Measurements from ENCODE around the gene TTLL5.
"Not testable (repeated sequence)": the region's sequence is repeated elsewhere in the genome, so short reads cannot be mapped to it uniquely, and the experiment has no call there.

Gene TTLL5

GRCh38 chr14:75915045-75915444 is 254.0 kb downstream of the TTLL5 start:
- no peak for DNase-seq (ENCODE audit: low spot score)

DNA sequence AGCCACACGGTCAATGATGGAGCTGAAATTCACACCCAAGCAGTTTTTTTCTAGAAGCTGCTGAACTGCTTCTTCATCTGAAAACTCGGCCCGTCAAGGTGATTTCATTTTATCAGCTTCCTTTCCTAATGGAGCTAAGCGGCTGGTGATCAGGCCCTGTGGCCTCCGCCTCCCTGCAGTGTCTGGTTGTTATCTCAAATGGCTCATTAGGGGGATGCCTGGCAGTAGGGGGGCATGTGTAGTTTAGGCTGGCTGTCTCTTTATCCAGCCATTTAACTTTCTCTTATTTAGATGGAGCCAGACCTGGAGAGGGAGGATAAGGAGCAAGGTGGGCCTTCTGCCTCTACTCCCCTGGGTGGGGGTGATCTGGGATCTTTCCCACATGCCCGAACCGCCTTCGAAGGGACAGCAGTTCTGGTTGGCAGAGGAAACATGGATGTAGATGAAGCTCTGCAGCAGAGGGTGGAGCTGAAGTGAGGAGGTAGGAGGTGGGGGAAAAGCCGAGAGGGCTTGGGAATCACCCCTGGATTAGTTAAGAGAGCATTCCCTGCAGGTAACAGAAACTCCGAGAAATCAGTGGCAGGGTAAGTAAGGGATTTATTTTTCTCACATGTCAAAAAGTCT is 256.4 kb downstream of the TTLL5 start:
- no peak for DNase-seq (ENCODE audit: low spot score)

- no peak for DNase-seq (ENCODE audit: low spot score)
Measured at GRCh38 chr14:75917946-75918335, 256.9 kb downstream of the TTLL5 start.

GRCh38 chr14:75920421-75920820 is 259.4 kb downstream of the TTLL5 start:
- DNase-seq (ENCODE audit: low spot score) = not testable (repeated sequence)

- DNase-seq (ENCODE audit: low spot score) = not testable (repeated sequence)
Measured at GRCh38 chr14:75925141-75925840, 264.2 kb downstream of the TTLL5 start.

DNA sequence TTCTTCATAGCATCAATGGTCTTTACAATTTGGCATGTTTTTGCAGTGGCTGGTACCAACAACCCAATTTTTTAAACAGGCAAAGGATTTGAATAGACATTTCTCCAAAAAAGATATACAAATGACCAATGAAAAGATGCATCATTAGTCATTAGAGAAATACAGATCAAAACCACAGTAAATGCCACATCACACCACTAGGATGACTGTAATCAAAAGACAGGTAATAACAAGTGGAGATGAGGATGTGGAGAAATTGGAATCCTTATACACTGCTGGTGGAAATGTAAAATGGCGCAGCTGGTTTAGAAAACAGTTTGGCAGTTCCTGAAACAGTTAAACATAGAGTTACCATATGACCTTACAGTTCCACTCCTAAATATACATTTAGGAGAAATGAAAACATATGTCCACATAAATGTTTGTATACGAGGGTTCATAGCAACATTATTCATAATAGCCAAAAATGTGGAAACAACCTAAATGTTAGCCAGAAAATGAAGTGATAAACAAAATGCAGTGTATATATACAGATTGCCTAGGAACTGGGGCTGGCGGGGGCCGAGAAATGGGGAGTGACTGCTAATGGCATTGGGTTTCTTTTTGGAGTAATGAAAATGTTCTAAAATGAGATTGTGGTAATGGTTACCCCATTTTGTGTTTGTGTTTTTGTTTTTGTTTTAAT is 265.5 kb downstream of the TTLL5 start:
- no peak for DNase-seq (ENCODE audit: low spot score)

DNA sequence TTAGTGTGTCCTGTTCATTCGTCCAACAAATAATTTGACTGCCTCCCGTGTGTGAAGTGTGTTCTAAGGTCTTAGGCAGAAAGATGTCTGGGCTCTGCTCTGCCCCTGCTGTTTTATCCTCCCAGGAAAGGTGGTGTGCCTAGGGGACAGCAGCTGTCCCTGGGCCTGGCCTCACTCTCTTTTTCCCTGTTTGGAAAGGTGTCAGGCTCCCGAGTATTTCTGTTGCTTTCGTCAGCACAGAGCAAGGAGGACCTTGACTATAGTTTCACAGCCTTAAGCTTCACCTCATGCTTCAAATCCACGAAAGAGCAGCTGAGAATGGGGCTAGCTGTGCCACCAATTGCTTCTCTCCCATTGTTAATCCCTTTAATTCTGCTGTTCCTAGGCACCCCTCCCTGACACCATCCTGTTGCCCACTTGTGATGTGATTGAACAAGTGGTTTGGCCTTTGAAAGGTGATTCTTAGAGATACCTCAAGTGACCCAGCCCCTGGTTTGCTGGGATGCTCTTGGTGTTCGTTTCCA is 266.6 kb downstream of the TTLL5 start:
- no peak for DNase-seq (ENCODE audit: low spot score)

DNA sequence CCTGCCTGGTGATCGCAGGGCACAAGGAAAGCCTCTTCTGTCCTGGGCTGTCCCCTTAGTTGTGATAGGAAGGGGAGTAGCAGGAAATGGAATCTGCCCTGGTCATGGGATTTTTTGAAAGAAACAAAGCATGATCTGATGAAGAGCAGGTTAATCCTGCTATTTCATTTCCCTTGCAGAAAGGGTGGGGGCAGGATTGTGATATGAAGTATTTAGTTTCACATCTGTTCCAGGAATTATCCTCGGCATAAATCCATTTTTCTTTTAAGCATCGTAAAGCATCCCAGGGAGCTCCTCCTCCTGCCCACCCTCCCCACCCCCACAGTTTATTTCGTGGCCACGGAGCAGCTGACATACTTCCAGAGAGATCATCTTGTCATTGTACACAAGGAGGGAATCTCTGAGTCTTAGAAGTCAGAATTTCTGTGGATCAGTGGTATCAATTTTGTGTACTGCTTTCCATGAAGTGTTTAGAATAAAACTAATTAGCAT is 267.7 kb downstream of the TTLL5 start:
- DNase-seq (ENCODE audit: low spot score) = peak; percentile 18

GRCh38 chr14:75933712-75934296 is 272.8 kb downstream of the TTLL5 start:
- DNase-seq (ENCODE audit: low spot score) = no peak

DNA sequence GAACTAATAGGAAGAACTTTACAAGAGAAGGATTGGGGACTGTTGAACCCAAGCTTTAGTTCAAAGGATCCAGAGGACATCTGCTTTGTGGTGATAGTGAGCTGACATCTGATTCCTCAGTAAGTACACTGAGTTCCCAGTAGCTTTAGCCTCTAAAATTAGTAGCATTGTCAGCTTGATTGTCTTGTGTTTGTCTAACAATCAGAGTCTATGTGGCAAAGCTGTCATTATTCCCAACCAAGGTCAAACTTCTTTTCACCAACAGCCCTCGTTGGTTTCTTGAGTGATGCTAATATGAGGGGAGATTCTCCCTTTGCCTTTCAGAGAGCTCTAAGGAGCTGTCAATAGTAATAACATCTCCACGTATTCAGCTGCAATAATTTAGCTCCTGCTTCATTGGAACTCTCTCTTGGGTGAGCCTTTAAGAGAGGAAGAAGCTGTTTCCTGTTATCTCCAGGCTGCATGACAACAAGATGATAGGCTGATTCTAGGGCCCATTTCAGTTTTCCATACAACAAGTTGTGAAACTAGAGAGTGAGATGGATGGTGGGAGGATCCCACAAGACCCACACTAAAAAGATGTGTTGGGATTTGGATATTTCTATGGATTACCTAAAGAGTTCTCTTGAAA is 274.1 kb downstream of the TTLL5 start:
- no peak for DNase-seq (ENCODE audit: low spot score)

DNA sequence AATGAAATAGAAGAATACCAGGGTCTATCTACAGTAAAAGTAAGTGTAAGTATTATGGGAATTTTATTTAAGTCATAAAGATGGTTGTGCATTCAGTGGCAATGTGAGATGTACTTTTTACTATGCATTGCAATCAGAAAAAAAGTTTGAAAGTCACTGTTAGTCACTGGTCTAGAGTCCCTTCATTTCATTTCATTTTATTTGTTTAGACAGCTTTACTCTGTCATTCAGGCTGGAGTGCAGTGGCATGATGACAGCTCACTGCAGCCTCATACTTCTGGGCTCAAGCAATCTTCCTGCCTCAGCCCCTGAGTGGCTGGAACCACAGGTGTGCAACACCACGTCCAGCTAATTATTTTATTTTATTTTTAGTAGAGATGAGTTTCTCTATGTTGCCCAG is 278.2 kb downstream of the TTLL5 start:
- no peak for DNase-seq (ENCODE audit: low spot score)

GRCh38 chr14:75941030-75941429 is 280.0 kb downstream of the TTLL5 start:
- DNase-seq (ENCODE audit: low spot score) = no peak

GRCh38 chr14:75944607-75945241 is 283.7 kb downstream of the TTLL5 start:
- DNase-seq (ENCODE audit: low spot score) = no peak

DNA sequence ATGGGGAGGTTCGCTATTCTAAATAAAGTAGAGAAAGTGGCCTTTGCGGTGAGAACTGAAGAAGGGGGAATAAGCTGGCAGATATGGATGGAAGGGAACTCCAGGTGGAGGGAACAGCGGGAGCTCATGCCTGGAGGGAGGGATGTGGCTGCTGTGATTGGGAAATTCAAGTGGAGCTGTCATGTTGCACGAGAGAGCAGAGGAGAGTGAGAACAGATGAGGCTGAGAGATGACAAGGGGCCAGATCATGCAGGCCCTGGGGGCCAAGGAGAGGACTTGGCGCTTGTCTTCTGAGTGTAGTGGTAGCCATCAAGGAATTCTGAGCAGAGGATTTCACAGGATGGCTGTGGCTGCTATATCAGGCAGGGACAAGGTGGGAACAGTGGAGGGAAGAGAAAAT is 285.7 kb downstream of the TTLL5 start:
- no peak for DNase-seq (ENCODE audit: low spot score)

DNA sequence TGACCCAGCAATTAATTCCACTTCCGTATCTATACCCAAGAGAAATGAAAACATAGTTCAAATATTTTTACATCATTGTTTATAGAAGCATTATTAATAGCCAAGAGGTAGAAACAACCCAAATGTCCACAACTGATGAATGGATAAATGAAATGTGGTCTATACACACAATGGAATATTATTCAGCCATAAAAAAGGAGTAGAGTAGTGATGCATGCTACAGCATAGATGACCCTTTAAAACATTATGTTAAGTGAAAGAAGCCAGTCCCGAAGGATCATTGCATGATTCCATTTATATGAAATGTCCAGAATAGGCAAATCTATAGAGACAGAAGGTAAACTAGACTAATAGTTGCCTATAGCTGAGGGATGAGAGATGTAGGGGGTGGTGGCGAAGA is 291.4 kb downstream of the TTLL5 start:
- DNase-seq (ENCODE audit: low spot score) = no peak

DNA sequence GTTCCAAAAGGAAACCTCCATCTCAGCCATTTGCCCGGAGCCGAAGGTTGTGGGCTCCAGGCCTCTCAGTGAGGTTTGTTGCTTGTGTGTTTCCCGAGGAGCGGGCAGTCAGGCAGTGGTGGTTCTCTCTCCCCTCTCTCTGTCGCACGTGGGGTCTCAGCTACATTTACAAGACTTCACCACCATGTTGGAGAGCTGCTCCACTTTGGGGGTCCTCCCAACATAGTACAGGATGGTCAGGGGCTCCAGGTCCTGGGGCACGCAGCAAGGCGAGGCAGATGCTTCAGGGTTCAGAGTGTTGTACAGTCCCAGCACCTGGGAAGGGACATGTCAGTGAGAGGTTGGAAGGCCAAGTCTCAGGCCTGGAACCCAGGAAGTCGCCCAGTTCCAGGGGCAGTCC is 298.0 kb downstream of the TTLL5 start:
- DNase-seq (ENCODE audit: low spot score) = no peak

DNA sequence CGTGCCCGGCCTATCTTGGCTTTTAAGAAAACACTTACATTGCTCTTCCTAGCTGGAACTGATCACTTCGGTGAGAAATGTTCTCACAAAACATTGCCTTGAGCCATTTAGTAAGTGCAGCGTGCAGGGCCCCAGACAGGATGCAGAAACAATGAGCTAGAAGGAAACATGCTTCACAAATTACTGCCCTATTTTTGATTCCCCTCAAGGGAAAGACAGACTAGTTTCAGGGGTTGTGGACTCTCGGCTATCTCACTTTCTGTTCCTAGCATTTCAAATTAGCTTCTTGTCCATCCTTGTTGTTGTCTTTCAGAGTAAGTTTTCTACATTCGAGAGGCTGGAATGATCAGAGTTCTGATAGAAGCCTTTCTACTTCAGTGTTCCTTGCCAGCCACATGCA is 299.2 kb downstream of the TTLL5 start:
- DNase-seq (ENCODE audit: low spot score) = no peak

GRCh38 chr14:75961662-75962061 is 300.6 kb downstream of the TTLL5 start:
- no peak for DNase-seq (ENCODE audit: low spot score)

DNA sequence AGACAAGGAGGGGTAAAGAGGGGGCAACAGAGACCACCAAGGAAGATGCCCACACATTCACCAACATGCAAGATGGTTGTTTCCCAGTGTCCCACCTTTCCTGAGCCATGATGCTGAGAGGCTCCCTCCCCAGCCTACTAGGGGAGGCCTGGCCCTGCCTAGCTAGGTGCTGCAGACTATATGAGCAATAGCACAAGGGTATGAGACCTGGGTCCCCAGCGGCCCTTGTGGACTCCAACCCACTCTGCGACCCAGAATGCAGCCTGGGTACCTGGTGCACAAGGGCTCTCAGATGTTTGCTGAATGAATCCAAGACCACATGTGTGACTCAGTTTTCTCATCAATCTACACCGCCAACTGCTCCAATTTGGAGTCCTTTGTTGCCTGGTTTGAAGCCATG is 306.8 kb downstream of the TTLL5 start:
- no peak for DNase-seq (ENCODE audit: low spot score)

- peak; percentile 50 for DNase-seq (ENCODE audit: low spot score)
Measured at GRCh38 chr14:75968456-75968855, 307.4 kb downstream of the TTLL5 start.

GRCh38 chr14:75969126-75969525 is 308.1 kb downstream of the TTLL5 start:
- DNase-seq (ENCODE audit: low spot score) = no peak

DNA sequence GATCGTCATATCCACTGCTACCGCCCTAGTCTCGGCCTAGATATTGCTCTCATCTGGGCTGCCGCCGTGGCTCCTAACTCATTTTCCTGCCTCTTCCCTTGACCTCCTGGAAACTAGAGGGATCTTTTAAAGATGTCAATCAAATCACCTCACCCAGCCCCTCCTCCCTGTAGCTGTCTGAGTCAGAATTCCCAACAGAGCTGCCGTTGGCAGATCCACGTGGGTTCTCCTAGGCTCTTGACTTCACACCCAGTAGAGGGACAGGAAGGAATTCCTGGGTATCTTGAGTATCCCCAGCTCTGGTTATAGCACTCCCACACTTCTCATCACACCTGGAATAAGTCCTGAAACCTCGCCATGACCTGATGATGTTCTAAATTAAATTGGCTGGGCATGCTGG is 308.8 kb downstream of the TTLL5 start:
- no peak for DNase-seq (ENCODE audit: low spot score)

Measured in AG20443 (cell line).